ENCODE measurements around the gene TMIGD1. TPM values are rescaled to one million over a fixed set of nuclear protein-coding genes. Genes with fewer than 3 reads are reported as not detected.
"Not testable (repeated sequence)": the region's sequence is repeated elsewhere in the genome, so short reads cannot be mapped to it uniquely, and the experiment has no call there.

The TMIGD1 gene
- total RNA-seq, 1 donor from 2014 or later: not detected

- Mint-ChIP-seq H3K36me3 (ENCODE audit: low read depth, unreplicated experiment) (no peaks in the 10 kb centered on the region), H3K4me3 (ENCODE audit: unreplicated experiment) (no peak overlapping the region), H3K27ac (ENCODE audit: unreplicated experiment) (no peak overlapping the region), H3K4me1 (ENCODE audit: low read depth, unreplicated experiment) (peaks cover 5% of the 10 kb centered on the region), H3K9me3 (ENCODE audit: unreplicated experiment) (no peaks in the 10 kb centered on the region), H3K27me3 (ENCODE audit: low read depth, unreplicated experiment) (peaks cover 3% of the 10 kb centered on the region)
- peaks cover 18% of the 10 kb centered on the region for H3K4me1 ChIP-seq (ENCODE audit: insufficient read depth, low read length)
- no peak overlapping the region for H3K9ac ChIP-seq (ENCODE audit: low read length)
- H3K27me3 ChIP-seq (ENCODE audit: insufficient read depth, low read length): peaks cover under 1% of the 10 kb centered on the region
- H3K4me3 ChIP-seq (ENCODE audit: insufficient read depth, low read depth, low read length): no peak overlapping the region
- H3K9me3 ChIP-seq (ENCODE audit: insufficient read depth, low read depth, low read length): no peaks in the 10 kb centered on the region
- no peaks in the 10 kb centered on the region for H3K79me2 ChIP-seq (ENCODE audit: insufficient read depth, low read length)
- H3K4me2 ChIP-seq (ENCODE audit: low read length): no peak overlapping the region
- TF ChIP-seq EZH2 (IDR thresholded peaks at IDR 0.05; ENCODE audit: insufficient read depth, low read length): no peak
- TF ChIP-seq, protein P1, sequence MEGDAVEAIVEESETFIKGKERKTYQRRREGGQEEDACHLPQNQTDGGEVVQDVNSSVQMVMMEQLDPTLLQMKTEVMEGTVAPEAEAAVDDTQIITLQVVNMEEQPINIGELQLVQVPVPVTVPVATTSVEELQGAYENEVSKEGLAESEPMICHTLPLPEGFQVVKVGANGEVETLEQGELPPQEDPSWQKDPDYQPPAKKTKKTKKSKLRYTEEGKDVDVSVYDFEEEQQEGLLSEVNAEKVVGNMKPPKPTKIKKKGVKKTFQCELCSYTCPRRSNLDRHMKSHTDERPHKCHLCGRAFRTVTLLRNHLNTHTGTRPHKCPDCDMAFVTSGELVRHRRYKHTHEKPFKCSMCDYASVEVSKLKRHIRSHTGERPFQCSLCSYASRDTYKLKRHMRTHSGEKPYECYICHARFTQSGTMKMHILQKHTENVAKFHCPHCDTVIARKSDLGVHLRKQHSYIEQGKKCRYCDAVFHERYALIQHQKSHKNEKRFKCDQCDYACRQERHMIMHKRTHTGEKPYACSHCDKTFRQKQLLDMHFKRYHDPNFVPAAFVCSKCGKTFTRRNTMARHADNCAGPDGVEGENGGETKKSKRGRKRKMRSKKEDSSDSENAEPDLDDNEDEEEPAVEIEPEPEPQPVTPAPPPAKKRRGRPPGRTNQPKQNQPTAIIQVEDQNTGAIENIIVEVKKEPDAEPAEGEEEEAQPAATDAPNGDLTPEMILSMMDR (IDR thresholded peaks at IDR 0.05; ENCODE audit: insufficient read depth, low read depth, low read length): no peak
- H3K27ac ChIP-seq (ENCODE audit: low read depth, low read length): no peak overlapping the region
- H4K20me1 ChIP-seq (ENCODE audit: insufficient read depth, low read length): no peaks in the 10 kb centered on the region
- DNase-seq (ENCODE audit: low read depth): no peak
- no peak for FAIRE-seq
- H2AFZ ChIP-seq (ENCODE audit: low read depth, low read length): no peak overlapping the region
- no peaks in the 10 kb centered on the region for H3K36me3 ChIP-seq (ENCODE audit: insufficient read depth, low read length)
Measured at GRCh38 chr17:30343796-30344195, 9.9 kb upstream of the TMIGD1 start.

- not testable (repeated sequence) for H3K27ac Mint-ChIP-seq (ENCODE audit: unreplicated experiment); H3K4me1 Mint-ChIP-seq (ENCODE audit: low read depth, unreplicated experiment); DNase-seq (ENCODE audit: low read depth)
Measured at GRCh38 chr17:30343244-30343643, 9.4 kb upstream of the TMIGD1 start.

DNA sequence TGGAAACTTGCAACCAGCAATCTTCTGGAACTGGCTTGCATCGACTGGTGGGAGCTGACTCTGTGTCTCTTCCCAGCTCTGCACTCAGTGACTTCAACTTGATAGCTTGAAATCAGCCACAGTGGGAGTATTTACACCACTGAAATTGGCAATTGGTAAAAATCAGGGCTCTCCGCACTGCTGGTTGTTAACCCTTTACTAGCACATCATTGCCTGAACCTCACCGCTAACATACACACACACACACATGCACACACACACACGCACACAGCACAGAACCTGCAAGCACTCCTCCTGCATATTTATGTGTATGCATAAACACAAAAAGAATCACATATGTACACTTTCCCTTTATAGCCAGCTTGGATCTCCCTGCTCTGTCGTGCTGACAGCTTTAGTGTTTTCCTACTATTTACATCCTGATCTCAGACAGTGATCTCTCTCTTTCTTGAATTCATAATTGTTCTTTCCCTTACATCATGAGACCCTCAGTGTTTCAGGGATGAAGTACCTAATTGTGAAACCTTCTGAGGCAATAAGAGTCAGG is 7.9 kb upstream of the TMIGD1 start:
- Mint-ChIP-seq H3K4me3 (ENCODE audit: unreplicated experiment) (no peak overlapping the region), H3K4me1 (ENCODE audit: low read depth, unreplicated experiment) (peaks cover 8% of the 10 kb centered on the region), H3K27me3 (ENCODE audit: low read depth, unreplicated experiment) (peaks cover 2% of the 10 kb centered on the region), H3K9me3 (ENCODE audit: unreplicated experiment) (no peaks in the 10 kb centered on the region), H3K27ac (ENCODE audit: unreplicated experiment) (no peak overlapping the region), H3K36me3 (ENCODE audit: low read depth, unreplicated experiment) (no peaks in the 10 kb centered on the region)
- Histone ChIP-seq H3K27ac (ENCODE audit: low read depth, low read length) (no peak overlapping the region), H4K20me1 (ENCODE audit: insufficient read depth, low read length) (no peaks in the 10 kb centered on the region), H3K4me2 (ENCODE audit: low read length) (no peak overlapping the region), H2AFZ (ENCODE audit: low read depth, low read length) (no peak overlapping the region), H3K4me3 (ENCODE audit: insufficient read depth, low read depth, low read length) (no peak overlapping the region), H3K9ac (ENCODE audit: low read length) (no peak overlapping the region), H3K9me3 (ENCODE audit: insufficient read depth, low read depth, low read length) (no peaks in the 10 kb centered on the region), H3K36me3 (ENCODE audit: insufficient read depth, low read length) (no peaks in the 10 kb centered on the region), H3K79me2 (ENCODE audit: insufficient read depth, low read length) (no peaks in the 10 kb centered on the region), H3K4me1 (ENCODE audit: insufficient read depth, low read length) (peaks cover 18% of the 10 kb centered on the region), H3K27me3 (ENCODE audit: insufficient read depth, low read length) (no peaks in the 10 kb centered on the region)
- FAIRE-seq (no peak), DNase-seq (ENCODE audit: low read depth) (no peak)
- TF ChIP-seq, protein P1 (IDR thresholded peaks at IDR 0.05; ENCODE audit: insufficient read depth, low read depth, low read length): no peak
- no peak for TF ChIP-seq EZH2 (IDR thresholded peaks at IDR 0.05; ENCODE audit: insufficient read depth, low read length)

More at GRCh38 chr17:30343244-30343643, 9.4 kb upstream of the TMIGD1 start:
- FAIRE-seq; H2AFZ ChIP-seq (ENCODE audit: low read depth, low read length); H3K27me3 Mint-ChIP-seq (ENCODE audit: low read depth, unreplicated experiment); H3K9me3 Mint-ChIP-seq (ENCODE audit: unreplicated experiment); H3K36me3 Mint-ChIP-seq (ENCODE audit: low read depth, unreplicated experiment); H3K79me2 ChIP-seq (ENCODE audit: insufficient read depth, low read length); H3K9me3 ChIP-seq (ENCODE audit: insufficient read depth, low read depth, low read length); H3K27ac ChIP-seq (ENCODE audit: low read depth, low read length); H3K36me3 ChIP-seq (ENCODE audit: insufficient read depth, low read length); H3K4me3 Mint-ChIP-seq (ENCODE audit: unreplicated experiment); H3K4me2 ChIP-seq (ENCODE audit: low read length); H3K9ac ChIP-seq (ENCODE audit: low read length); H4K20me1 ChIP-seq (ENCODE audit: insufficient read depth, low read length); H3K27me3 ChIP-seq (ENCODE audit: insufficient read depth, low read length); H3K4me3 ChIP-seq (ENCODE audit: insufficient read depth, low read depth, low read length): not testable (repeated sequence)
- peaks cover 18% of the 10 kb centered on the region for H3K4me1 ChIP-seq (ENCODE audit: insufficient read depth, low read length)
